Esophagus squamous epithelium (tissue), 5 donors: ENCODE data around the gene LRRFIP2. TPM values are rescaled to one million over a fixed set of nuclear protein-coding genes. Genes with fewer than 3 reads are reported as not detected.

Experiments used
- DNase-seq: peaks from one replicate; lab custom pipeline; 2025; lab: John Stamatoyannopoulos, UW
- H3K27ac ChIP-seq, 4 donors: fragments of 200-600 bp; sonication (generic); one replicate each; pipeline ENCODE4 v1.5.1; 2016 to 2019; ENCODE audit warnings: mild to moderate bottlenecking in 1 of 4
- H3K27me3 ChIP-seq, 4 donors: fragments of 200-600 bp; sonication (generic); 1 replicate in 3 of 4; 2 replicates in 1 of 4; pipeline versions ENCODE4 v1.5.1 to v1.6.0; 2017 to 2021; ENCODE audit warnings: antibody characterized with exemption in 1 of 4
- H3K36me3 ChIP-seq, 3 donors: fragments of 200-600 bp; sonication (generic); one replicate each; pipeline ENCODE4 v1.5.1; 2016 to 2019
- H3K4me1 ChIP-seq, 3 donors: fragments of 200-600 bp; sonication (generic); one replicate each; pipeline ENCODE4 v1.5.1; 2017 to 2019
- H3K4me3 ChIP-seq, 4 donors: fragments of 200-600 bp; sonication (generic); 1 replicate in 3 of 4; 2 replicates in 1 of 4; pipeline ENCODE4 v1.5.1; 2016 to 2019; ENCODE audit warnings: mild to moderate bottlenecking in 2 of 4, moderate library complexity in 1 of 4
- H3K9me3 ChIP-seq, 3 donors: fragments of 200-600 bp; sonication (generic); one replicate each; pipeline ENCODE4 v1.5.1; 2016 to 2019
- POLR2A ChIP-seq, 4 donors: fragments of 450-650 bp; IDR thresholded peaks; one replicate each; pipeline ENCODE4 v1.6.1; 2017; ENCODE audit warnings: antibody characterized with exemption in 4 of 4, mild to moderate bottlenecking in 4 of 4, moderate library complexity in 3 of 4
- WGBS, 2 donors: methylation state at CpG; one replicate each; pipeline ENCODE4 v1.1.5; 2018; 5-methylcytosine and 5-hydroxymethylcytosine counted together
- intact Hi-C: fragments of 100-400 bp; cut with DNase I; formaldehyde crosslinking; loops from one replicate; pipeline ENCODE4 v1.15.0; 2022
- total RNA-seq, 4 donors: library from RNA; depleted of rRNA; stranded (reverse); fragments of >200 nt; gene quantifications; one replicate each; pipeline ENCODE4 v1.1.0, GENCODE V29; 2016
- TF ChIP-seq, protein P1 (sequence below), 6 experiments: fragments of 450-650 bp in 4 of 6; fragments of 200-600 bp in 2 of 6; sonication (generic) in 2 of 6; IDR thresholded peaks; one replicate each; pipeline ENCODE4 v1.5.1; 2016 to 2019; ENCODE audit warnings: antibody characterized with exemption in 6 of 6, mild to moderate bottlenecking in 4 of 6, moderate library complexity in 4 of 6
- donor health status: DM: yes; HTN: yes; CAD: no.

Gene LRRFIP2
- total RNA-seq, 4 donors from 2014 or later: 50.0 to 99.7 (median 87.8) TPM

DNA sequence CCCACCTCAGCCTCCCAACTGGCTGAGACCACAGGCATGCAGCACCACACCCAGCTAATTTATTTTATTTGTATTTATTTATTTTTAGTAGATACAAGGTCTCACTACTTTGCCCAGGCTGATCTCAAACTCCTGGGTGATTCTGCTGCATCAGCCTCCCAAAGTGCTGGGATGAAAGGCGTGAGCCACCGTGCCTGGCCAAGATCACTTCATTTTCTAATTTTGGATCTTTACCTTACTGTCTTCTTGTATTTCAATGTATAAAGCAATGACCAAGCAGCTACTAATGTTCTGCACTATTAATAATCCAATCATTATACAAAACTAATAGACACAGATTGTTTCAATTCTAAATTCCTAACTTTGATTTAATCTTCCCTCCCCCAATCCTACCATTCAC is 56.2 kb downstream of the LRRFIP2 start:
- Histone ChIP-seq H3K27ac (no peak overlapping the region), H3K36me3 (peaks cover 0 to 32% (median 0%) of the 10 kb centered on the region in 3 donors), H3K9me3 (no peaks in the 10 kb centered on the region), H3K27me3 (no peaks in the 10 kb centered on the region), H3K4me1 (peaks cover 0 to 21% (median 4%) of the 10 kb centered on the region in 3 donors), H3K4me3 (no peak overlapping the region)
- TF ChIP-seq, protein P1, sequence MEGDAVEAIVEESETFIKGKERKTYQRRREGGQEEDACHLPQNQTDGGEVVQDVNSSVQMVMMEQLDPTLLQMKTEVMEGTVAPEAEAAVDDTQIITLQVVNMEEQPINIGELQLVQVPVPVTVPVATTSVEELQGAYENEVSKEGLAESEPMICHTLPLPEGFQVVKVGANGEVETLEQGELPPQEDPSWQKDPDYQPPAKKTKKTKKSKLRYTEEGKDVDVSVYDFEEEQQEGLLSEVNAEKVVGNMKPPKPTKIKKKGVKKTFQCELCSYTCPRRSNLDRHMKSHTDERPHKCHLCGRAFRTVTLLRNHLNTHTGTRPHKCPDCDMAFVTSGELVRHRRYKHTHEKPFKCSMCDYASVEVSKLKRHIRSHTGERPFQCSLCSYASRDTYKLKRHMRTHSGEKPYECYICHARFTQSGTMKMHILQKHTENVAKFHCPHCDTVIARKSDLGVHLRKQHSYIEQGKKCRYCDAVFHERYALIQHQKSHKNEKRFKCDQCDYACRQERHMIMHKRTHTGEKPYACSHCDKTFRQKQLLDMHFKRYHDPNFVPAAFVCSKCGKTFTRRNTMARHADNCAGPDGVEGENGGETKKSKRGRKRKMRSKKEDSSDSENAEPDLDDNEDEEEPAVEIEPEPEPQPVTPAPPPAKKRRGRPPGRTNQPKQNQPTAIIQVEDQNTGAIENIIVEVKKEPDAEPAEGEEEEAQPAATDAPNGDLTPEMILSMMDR (IDR thresholded peaks at IDR 0.05): no peak
- no peak for TF ChIP-seq POLR2A (IDR thresholded peaks at IDR 0.05)
- DNase-seq: no peak
- 89 to 93% methylated on average over 2 of the region's 2 CpGs for WGBS, 2 donors
- intact Hi-C loops: no loop called here

DNA sequence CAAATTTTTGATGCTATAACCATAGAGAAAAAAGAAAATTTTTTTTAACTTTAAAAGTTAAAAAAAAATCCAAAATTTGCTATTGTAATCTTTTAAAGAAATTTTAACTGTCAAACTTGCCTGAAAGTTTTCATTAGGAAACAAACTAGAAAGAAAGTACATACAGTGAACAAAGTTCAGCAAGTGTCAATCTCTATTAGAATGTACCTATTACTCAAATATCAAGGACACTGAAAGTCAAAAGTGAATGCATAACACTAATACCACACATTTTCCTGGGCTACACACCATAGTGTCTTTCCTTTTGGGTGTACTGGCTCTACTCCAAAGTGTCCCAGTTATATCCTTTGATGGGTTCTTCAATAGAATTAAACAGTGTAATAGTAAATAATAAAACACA is 56.8 kb downstream of the LRRFIP2 start:
- no peak overlapping the region for H3K4me3 ChIP-seq
- no peak for DNase-seq
- intact Hi-C loops: no loop called here
- H3K27ac ChIP-seq: no peak overlapping the region
- H3K27me3 ChIP-seq: no peaks in the 10 kb centered on the region
- H3K9me3 ChIP-seq: no peaks in the 10 kb centered on the region
- TF ChIP-seq, protein P1 (IDR thresholded peaks at IDR 0.05): no peak
- no peak for TF ChIP-seq POLR2A (IDR thresholded peaks at IDR 0.05)
- peaks cover 0 to 21% (median 4%) of the 10 kb centered on the region in 3 donors for H3K4me1 ChIP-seq
- H3K36me3 ChIP-seq: peaks cover 0 to 37% (median 0%) of the 10 kb centered on the region in 3 donors

DNA sequence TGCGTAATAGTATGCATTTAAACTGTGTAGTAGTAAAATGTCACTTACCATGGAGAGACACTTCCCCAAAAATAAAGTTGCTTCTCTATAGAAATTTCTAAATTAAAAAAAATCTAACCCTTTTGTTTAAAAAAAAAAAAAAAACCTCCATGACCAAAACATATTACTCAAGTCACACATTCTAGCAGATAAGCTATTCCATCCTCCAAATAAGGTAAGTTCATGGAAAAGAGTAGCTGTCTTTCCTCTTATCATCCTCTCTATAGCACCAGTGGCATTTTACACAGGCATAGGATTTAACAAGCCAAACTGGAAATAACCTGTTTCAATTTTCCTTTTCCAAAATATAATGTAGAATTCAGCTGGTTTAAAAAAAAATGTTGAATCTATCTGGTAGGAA is 57.4 kb downstream of the LRRFIP2 start:
- no peak for DNase-seq
- intact Hi-C loops: no loop called here
- no peak overlapping the region for H3K4me3 ChIP-seq
- no peaks in the 10 kb centered on the region for H3K9me3 ChIP-seq
- no peaks in the 10 kb centered on the region for H3K27me3 ChIP-seq
- 93 to 95% methylated on average over 1 of the region's 1 CpG for WGBS, 2 donors
- H3K27ac ChIP-seq: no peak overlapping the region
- peaks cover 0 to 34% (median 0%) of the 10 kb centered on the region in 3 donors for H3K36me3 ChIP-seq
- H3K4me1 ChIP-seq: peaks cover 0 to 21% (median 4%) of the 10 kb centered on the region in 3 donors
- TF ChIP-seq, protein P1 (IDR thresholded peaks at IDR 0.05): no peak
- no peak for TF ChIP-seq POLR2A (IDR thresholded peaks at IDR 0.05)

DNA sequence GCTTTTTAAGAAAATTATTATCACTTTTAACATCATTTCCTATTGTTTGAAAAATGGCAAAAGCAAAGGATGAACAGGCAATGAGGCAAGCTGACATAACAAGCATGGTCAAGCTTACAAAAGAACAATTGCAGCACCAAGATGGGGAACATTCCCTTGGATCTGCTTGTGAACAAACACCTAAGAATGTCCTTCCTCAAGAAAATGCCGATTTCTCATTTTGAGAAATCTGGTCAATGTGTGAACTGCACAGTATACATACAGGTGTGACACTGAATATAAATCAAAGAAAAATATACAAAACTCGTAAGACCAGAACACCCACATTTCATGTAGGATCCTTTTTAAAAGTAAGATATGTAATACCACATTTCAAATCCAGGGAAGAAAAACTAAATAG is 58.9 kb downstream of the LRRFIP2 start:
- no peak for DNase-seq
- Histone ChIP-seq H3K4me3 (no peak overlapping the region), H3K9me3 (no peaks in the 10 kb centered on the region), H3K27ac (peak overlapping the region in 2 of 4 donors; percentile 29 to 54), H3K36me3 (peaks cover 0 to 23% (median 0%) of the 10 kb centered on the region in 3 donors), H3K4me1 (peaks cover 0 to 21% (median 4%) of the 10 kb centered on the region in 3 donors), H3K27me3 (no peaks in the 10 kb centered on the region)
- 58 to 78% methylated on average over 2 of the region's 2 CpGs for WGBS, 2 donors
- TF ChIP-seq, protein P1 (IDR thresholded peaks at IDR 0.05): peak in 1 of 6 experiments; percentile 39
- TF ChIP-seq POLR2A (IDR thresholded peaks at IDR 0.05): no peak
- intact Hi-C loops: no loop called here

DNA sequence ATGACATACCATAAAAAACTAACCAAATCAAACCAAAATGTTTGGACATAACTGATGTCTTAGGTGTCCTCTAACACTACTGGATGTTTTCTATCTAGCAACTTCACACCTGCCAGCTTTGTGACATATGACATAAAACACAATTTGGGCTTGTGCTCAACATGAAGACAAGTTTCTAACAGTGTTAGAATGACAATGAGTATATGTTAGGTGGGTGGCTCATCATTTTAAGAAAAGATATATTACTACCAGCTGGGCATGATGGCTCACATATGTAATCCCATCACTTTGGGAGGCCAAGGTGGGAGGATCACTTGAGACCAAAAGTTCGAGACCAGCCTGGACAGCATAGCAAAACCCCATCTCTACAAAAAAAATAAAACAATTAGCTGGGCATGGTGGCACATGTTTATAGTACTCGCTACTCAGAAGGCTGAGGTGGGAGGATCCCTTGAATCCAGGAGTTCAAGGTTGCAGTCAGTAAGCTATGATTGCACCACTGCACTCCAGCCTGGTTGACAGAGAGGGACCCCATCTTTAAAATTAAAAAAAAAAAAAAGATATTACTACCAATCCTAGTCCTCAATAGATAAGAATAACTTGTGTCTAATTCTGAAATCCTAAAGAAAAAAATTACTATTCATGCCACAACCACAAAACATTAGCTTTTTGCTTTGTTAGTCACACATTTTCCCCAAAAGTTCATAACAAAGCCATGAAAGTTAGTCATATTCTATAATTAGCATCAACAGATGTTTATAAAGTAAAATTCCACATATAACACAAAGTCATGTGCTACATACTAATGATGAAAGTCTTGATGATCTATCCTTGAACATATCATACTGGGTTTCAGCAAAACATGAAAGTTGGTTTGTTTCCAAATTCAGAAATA is 59.9 kb downstream of the LRRFIP2 start:
- Histone ChIP-seq H3K9me3 (no peaks in the 10 kb centered on the region), H3K4me3 (no peak overlapping the region), H3K4me1 (peaks cover 0 to 21% (median 4%) of the 10 kb centered on the region in 3 donors), H3K27me3 (no peaks in the 10 kb centered on the region), H3K27ac (peak overlapping the region in 3 of 4 donors; percentile 11 to 66 (median 54)), H3K36me3 (peaks cover 0 to 16% (median 0%) of the 10 kb centered on the region in 3 donors)
- intact Hi-C loops: no loop called here
- 85 to 93% methylated on average over 2 of the region's 2 CpGs for WGBS, 2 donors
- DNase-seq: no peak
- no peak for TF ChIP-seq POLR2A (IDR thresholded peaks at IDR 0.05)
- TF ChIP-seq, protein P1 (IDR thresholded peaks at IDR 0.05): no peak
